ENCODE measurements around the gene CES4A. TPM values are rescaled to one million over a fixed set of nuclear protein-coding genes. Genes with fewer than 3 reads are reported as not detected.
A peak's percentile ranks its signal among the peaks of the same experiment; 100 is the strongest.

Gene CES4A
- total and polyA plus RNA-seq, 9 of the 15 experiments (the other 6 are each of a cell fraction or from before 2014, with no cell fraction given), result 0.09 to 0.13 (median 0.11) TPM; not detected in 6

DNA sequence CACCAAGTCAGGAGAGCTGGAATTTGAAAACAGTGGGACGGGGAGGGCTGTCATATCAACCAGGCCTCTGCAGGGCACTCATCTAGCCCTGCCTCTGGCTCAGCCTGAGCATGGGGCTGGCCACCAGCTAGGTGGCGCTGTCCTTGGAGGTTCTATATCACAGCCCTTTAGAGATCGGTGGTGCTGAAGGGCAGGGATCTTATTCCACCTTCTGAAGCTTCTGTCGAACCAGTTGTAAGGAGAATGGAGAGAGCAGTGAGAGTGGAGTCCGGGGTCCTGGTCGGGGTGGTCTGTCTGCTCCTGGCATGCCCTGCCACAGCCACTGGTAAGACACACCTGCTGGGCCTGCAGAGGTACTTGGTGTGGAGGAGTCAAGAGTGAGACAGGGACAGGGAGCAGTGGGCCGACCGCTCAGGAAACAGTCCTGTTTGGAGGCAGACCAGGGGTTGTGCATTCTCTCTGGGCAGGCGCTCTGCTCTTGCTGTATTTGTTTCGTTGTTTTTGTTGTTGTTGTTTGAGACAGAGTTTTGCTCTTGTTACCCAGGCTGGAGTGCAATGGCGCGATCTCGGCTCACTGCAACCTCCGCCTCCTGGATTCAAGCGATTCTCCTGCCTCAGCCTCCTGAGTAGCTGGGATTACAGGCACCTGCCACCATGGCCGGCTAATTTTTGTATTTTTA lies 27.2 kb upstream of the CES4A start, which contains the start of gene CES3 (continued):
- TF ChIP-seq CBX8 (IDR thresholded peaks at IDR 0.05; ENCODE audit: borderline replicate concordance, extremely low read depth, low read depth, low read length, poor library complexity, severe bottlenecking) (no peak), RNF2 (IDR thresholded peaks at IDR 0.05) (no peak), PHF20 (IDR thresholded peaks at IDR 0.05; ENCODE audit: partially characterized antibody) (peak; percentile 30), KDM5B (IDR thresholded peaks at IDR 0.05; ENCODE audit: insufficient replicate concordance, low read depth, low read length) (peak; percentile 29), RB1 (IDR thresholded peaks at IDR 0.05; ENCODE audit: low read depth) (peak; percentile 60; the same call in 1 of the 2 replicates), BCOR (IDR thresholded peaks at IDR 0.05) (0 out of 2 replicates have a peak, but pooled peaks have one; percentile 10), MTA3 (IDR thresholded peaks at IDR 0.05; ENCODE audit: borderline replicate concordance) (peak; percentile 61; the same call in 1 of the 2 replicates), OTX1 (CRISPR knock-in tag; IDR thresholded peaks at IDR 0.05) (no peak), FOXJ3 (CRISPR knock-in tag; IDR thresholded peaks at IDR 0.05) (no peak), ARNT (IDR thresholded peaks at IDR 0.05) (0 out of 4 replicates have a peak, but pooled peaks of 1 of the 2 experiments have one; percentile 28), BRD9 (IDR thresholded peaks at IDR 0.05; ENCODE audit: low read depth, partially characterized antibody) (no peak)
- TF ChIP-seq, protein P1, sequence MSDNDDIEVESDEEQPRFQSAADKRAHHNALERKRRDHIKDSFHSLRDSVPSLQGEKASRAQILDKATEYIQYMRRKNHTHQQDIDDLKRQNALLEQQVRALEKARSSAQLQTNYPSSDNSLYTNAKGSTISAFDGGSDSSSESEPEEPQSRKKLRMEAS (CRISPR knock-in tag; IDR thresholded peaks at IDR 0.05), result 0 out of 2 replicates have a peak, but pooled peaks have one; percentile 32
- TF ChIP-seq, protein P2, sequence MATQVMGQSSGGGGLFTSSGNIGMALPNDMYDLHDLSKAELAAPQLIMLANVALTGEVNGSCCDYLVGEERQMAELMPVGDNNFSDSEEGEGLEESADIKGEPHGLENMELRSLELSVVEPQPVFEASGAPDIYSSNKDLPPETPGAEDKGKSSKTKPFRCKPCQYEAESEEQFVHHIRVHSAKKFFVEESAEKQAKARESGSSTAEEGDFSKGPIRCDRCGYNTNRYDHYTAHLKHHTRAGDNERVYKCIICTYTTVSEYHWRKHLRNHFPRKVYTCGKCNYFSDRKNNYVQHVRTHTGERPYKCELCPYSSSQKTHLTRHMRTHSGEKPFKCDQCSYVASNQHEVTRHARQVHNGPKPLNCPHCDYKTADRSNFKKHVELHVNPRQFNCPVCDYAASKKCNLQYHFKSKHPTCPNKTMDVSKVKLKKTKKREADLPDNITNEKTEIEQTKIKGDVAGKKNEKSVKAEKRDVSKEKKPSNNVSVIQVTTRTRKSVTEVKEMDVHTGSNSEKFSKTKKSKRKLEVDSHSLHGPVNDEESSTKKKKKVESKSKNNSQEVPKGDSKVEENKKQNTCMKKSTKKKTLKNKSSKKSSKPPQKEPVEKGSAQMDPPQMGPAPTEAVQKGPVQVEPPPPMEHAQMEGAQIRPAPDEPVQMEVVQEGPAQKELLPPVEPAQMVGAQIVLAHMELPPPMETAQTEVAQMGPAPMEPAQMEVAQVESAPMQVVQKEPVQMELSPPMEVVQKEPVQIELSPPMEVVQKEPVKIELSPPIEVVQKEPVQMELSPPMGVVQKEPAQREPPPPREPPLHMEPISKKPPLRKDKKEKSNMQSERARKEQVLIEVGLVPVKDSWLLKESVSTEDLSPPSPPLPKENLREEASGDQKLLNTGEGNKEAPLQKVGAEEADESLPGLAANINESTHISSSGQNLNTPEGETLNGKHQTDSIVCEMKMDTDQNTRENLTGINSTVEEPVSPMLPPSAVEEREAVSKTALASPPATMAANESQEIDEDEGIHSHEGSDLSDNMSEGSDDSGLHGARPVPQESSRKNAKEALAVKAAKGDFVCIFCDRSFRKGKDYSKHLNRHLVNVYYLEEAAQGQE (IDR thresholded peaks at IDR 0.05; ENCODE audit: borderline replicate concordance), result peak; percentile 55
- TF ChIP-seq, protein P2 (CRISPR knock-in tag; IDR thresholded peaks at IDR 0.05; ENCODE audit: low read depth), result peak; percentile 35; the same call in 1 of the 2 replicates

Data from K562 (cell line).